H9 (cell line): ENCODE results near the gene PPP1R13B. TPM values are rescaled to one million over a fixed set of nuclear protein-coding genes. Genes with fewer than 3 reads are reported as not detected.

ENCODE experiments used
- DNase-seq: peaks from one replicate; pipeline ENCODE4 v3.0.0-alpha.2; 2017
- H2AFZ ChIP-seq: one replicate; pipeline ENCODE4 v1.6.1; 2013; ENCODE audit warnings: mild to moderate bottlenecking, low read length, control low read depth, moderate library complexity
- H2AK5ac ChIP-seq: 2 replicates; pipeline ENCODE4 v1.6.1; 2013; ENCODE audit warnings: low read length, control low read depth, mixed read lengths; ENCODE audit not compliant: insufficient read length
- H2BK120ac ChIP-seq: one replicate; pipeline ENCODE4 v1.6.1; 2013; ENCODE audit warnings: low read depth, mild to moderate bottlenecking, low read length, control low read depth, inconsistent platforms; ENCODE audit not compliant: poor library complexity, severe bottlenecking
- H2BK12ac ChIP-seq: 2 replicates; pipeline ENCODE4 v1.6.1; 2013; ENCODE audit warnings: low read length, control low read depth, mixed read lengths, low read depth; ENCODE audit not compliant: insufficient read length
- H2BK15ac ChIP-seq: 2 replicates; pipeline ENCODE4 v1.6.1; 2013; ENCODE audit warnings: low read depth, low read length, control low read depth
- H2BK20ac ChIP-seq: one replicate; pipeline ENCODE4 v1.6.1; 2013; ENCODE audit warnings: low read depth, mild to moderate bottlenecking, low read length, control low read depth, inconsistent platforms; ENCODE audit not compliant: poor library complexity, severe bottlenecking
- H2BK5ac ChIP-seq: 2 replicates; pipeline ENCODE4 v1.6.1; 2013; ENCODE audit warnings: low read length, control low read depth, mixed read lengths; ENCODE audit not compliant: insufficient read length
- H3K14ac ChIP-seq: 2 replicates; pipeline ENCODE4 v1.6.1; 2013; ENCODE audit warnings: low read length, control low read depth; ENCODE audit not compliant: insufficient read depth
- H3K18ac ChIP-seq: 2 replicates; pipeline ENCODE4 v1.6.1; 2013; ENCODE audit warnings: low read depth, mild to moderate bottlenecking, mixed read lengths, low read length, control low read depth; ENCODE audit not compliant: insufficient read length
- H3K23ac ChIP-seq: 2 replicates; pipeline ENCODE4 v1.6.1; 2013; ENCODE audit warnings: low read length, control low read depth, mixed read lengths, low read depth; ENCODE audit not compliant: insufficient read length
- H3K23me2 ChIP-seq: 2 replicates; pipeline ENCODE4 v1.6.1; 2013; ENCODE audit warnings: low read depth, mild to moderate bottlenecking, mixed read lengths, low read length, control low read depth; ENCODE audit not compliant: insufficient read length, poor library complexity, severe bottlenecking
- H3K27ac ChIP-seq: 2 replicates; pipeline ENCODE4 v1.5.1; 2013; ENCODE audit warnings: low read length, control low read depth, mixed read lengths, low read depth; ENCODE audit not compliant: insufficient read length
- H3K27me3 ChIP-seq: 2 replicates; pipeline ENCODE4 v1.6.1; 2013; ENCODE audit warnings: low read length, control low read depth, inconsistent platforms; ENCODE audit not compliant: insufficient read depth
- H3K4ac ChIP-seq: 2 replicates; pipeline ENCODE4 v1.6.1; 2013; ENCODE audit warnings: low read depth, mild to moderate bottlenecking, control low read depth, inconsistent platforms, low read length, moderate library complexity
- H3K4me1 ChIP-seq: 2 replicates; pipeline ENCODE4 v1.6.1; 2013; ENCODE audit warnings: low read length, control low read depth, inconsistent platforms; ENCODE audit not compliant: insufficient read depth
- H3K4me2 ChIP-seq: 2 replicates; pipeline ENCODE4 v1.6.1; 2013; ENCODE audit warnings: low read length, control low read depth, mixed read lengths; ENCODE audit not compliant: insufficient read length, insufficient read depth
- H3K56ac ChIP-seq: 2 replicates; pipeline ENCODE4 v1.6.1; 2013; ENCODE audit warnings: low read depth, mild to moderate bottlenecking, mixed read lengths, low read length, control low read depth; ENCODE audit not compliant: insufficient read length
- H3K79me1 ChIP-seq: 2 replicates; pipeline ENCODE4 v1.6.1; 2013; ENCODE audit warnings: low read depth, mild to moderate bottlenecking, moderate library complexity, low read length, control low read depth, inconsistent platforms; ENCODE audit not compliant: insufficient read depth, poor library complexity, severe bottlenecking
- H3K79me2 ChIP-seq: 2 replicates; pipeline ENCODE4 v1.6.1; 2013; ENCODE audit warnings: low read length, control low read depth, inconsistent platforms; ENCODE audit not compliant: insufficient read depth
- H3K9ac ChIP-seq: 2 replicates; pipeline ENCODE4 v1.6.1; 2013; ENCODE audit warnings: low read length, control low read depth, mixed read lengths; ENCODE audit not compliant: insufficient read length; ENCODE audit errors: extremely low read depth
- H3K9me3 ChIP-seq: one replicate; pipeline ENCODE4 v1.6.1; 2013; ENCODE audit warnings: low read depth, low read length, inconsistent platforms; ENCODE audit not compliant: control insufficient read depth
- H3T11ph ChIP-seq: one replicate; pipeline ENCODE4 v1.6.1; 2013; ENCODE audit warnings: mild to moderate bottlenecking, low read length, control low read depth, inconsistent platforms
- H4K20me1 ChIP-seq: one replicate; pipeline ENCODE4 v1.6.1; 2013; ENCODE audit not compliant: control insufficient read depth, insufficient read length, insufficient read depth
- H4K5ac ChIP-seq: 2 replicates; pipeline ENCODE4 v1.6.1; 2013; ENCODE audit warnings: low read depth, mild to moderate bottlenecking, mixed read lengths, low read length, control low read depth; ENCODE audit not compliant: insufficient read length
- H4K8ac ChIP-seq: replicated peaks from 2 replicates; pipeline ENCODE4 v1.6.1; 2013; ENCODE audit warnings: low read length, control low read depth, mixed read lengths, low read depth; ENCODE audit not compliant: insufficient read length
- H4K91ac ChIP-seq: 2 replicates; pipeline ENCODE4 v1.6.1; 2013; ENCODE audit warnings: low read depth, mild to moderate bottlenecking, moderate library complexity, mixed read lengths, low read length, control low read depth; ENCODE audit not compliant: insufficient read length
- H3K27ac Mint-ChIP-seq, 3 experiments: 2 replicates in 2 of 3; 3 replicates in 1 of 3; pipeline ENCODE4 v1.8.0; 2020 to 2021; ENCODE audit warnings: mixed read lengths in 3 of 3, mild to moderate bottlenecking in 1 of 3, moderate library complexity in 1 of 3
- H3K27me3 Mint-ChIP-seq: 2 replicates; pipeline ENCODE4 v1.8.0; 2021; ENCODE audit warnings: low read depth, mild to moderate bottlenecking, moderate library complexity, mixed read lengths
- H3K36me3 Mint-ChIP-seq, 3 experiments: 2 replicates in 2 of 3; 3 replicates in 1 of 3; pipeline ENCODE4 v1.8.0; 2020 to 2021; ENCODE audit warnings: low read depth in 3 of 3, mixed read lengths in 3 of 3; ENCODE audit not compliant: insufficient read depth in 1 of 3
- H3K4me1 Mint-ChIP-seq, 2 experiments: 2 replicates each; pipeline ENCODE4 v1.8.0; 2020; ENCODE audit warnings: mixed read lengths in 2 of 2
- H3K4me3 Mint-ChIP-seq, 2 experiments: 2 replicates in 1 of 2; 3 replicates in 1 of 2; pipeline ENCODE4 v1.8.0; 2020 to 2021; ENCODE audit warnings: mild to moderate bottlenecking in 2 of 2, mixed read lengths in 2 of 2, moderate library complexity in 1 of 2
- H3K9me3 Mint-ChIP-seq, 2 experiments: 2 replicates in 1 of 2; 3 replicates in 1 of 2; pipeline ENCODE4 v1.8.0; 2020; ENCODE audit warnings: mild to moderate bottlenecking in 2 of 2, mixed read lengths in 2 of 2, moderate library complexity in 1 of 2
- CTCF ChIP-seq: fragments of 200-600 bp; sonication (generic); conservative IDR thresholded peaks from 3 replicates; pipeline ENCODE4 v1.8.0; 2021; ENCODE audit warnings: antibody characterized with exemption, mild to moderate bottlenecking
- WGBS: extraction: QIAGEN DNeasy Blood & Tissue Kit; methylation state at CpG from one replicate; pipeline ENCODE4 v1.1.7; 2013; ENCODE audit warnings: missing lambda C conversion rate, low lambda C conversion rate, mixed read lengths; ENCODE audit not compliant: insufficient read length; ENCODE audit errors: extremely low coverage; 5-methylcytosine and 5-hydroxymethylcytosine counted together
- total RNA-seq: library from RNA; stranded (reverse); gene quantifications from 2 replicates; pipeline ENCODE4 v1.2.1, GENCODE V29; 2021

Gene PPP1R13B
- total RNA-seq, 1 experiment from 2014 or later, result 6.0 TPM

- Histone ChIP-seq H3K9ac (no peak overlapping the region), H2BK5ac (no peak overlapping the region), H3K79me1 (no peaks in the 10 kb centered on the region), H3K9me3 (no peaks in the 10 kb centered on the region), H2BK15ac (no peak overlapping the region), H2BK12ac (no peak overlapping the region), H3K14ac (no peak overlapping the region), H4K91ac (no peak overlapping the region), H2AFZ (no peak overlapping the region), H3K4me1 (no peaks in the 10 kb centered on the region), H3K23ac (no peak overlapping the region), H3T11ph (no peak overlapping the region), H3K56ac (no peak overlapping the region), H3K27ac (no peak overlapping the region), H4K8ac (no peak overlapping the region), H4K5ac (no peak overlapping the region), H3K23me2 (no peaks in the 10 kb centered on the region), H3K18ac (no peak overlapping the region), H3K4ac (no peak overlapping the region), H2AK5ac (no peak overlapping the region), H2BK120ac (no peak overlapping the region), H3K4me2 (no peak overlapping the region), H4K20me1 (no peaks in the 10 kb centered on the region), H3K27me3 (no peaks in the 10 kb centered on the region), H3K79me2 (no peaks in the 10 kb centered on the region), H2BK20ac (no peak overlapping the region)
- no peaks in the 10 kb centered on the region; a peak in 1 of 4 replicates for H3K4me1 Mint-ChIP-seq
- no peaks in the 10 kb centered on the region for H3K9me3 Mint-ChIP-seq
- no peak for TF ChIP-seq CTCF
- no peak overlapping the region for H3K27ac Mint-ChIP-seq
- no peak for DNase-seq
- WGBS, result no CpG with 5 or more reads among the region's 2 CpGs
- no peaks in the 10 kb centered on the region for H3K27me3 Mint-ChIP-seq
- H3K4me3 Mint-ChIP-seq, result no peak overlapping the region
- H3K36me3 Mint-ChIP-seq, result no peaks in the 10 kb centered on the region
Measured at GRCh38 chr14:103773521-103773920, 73.9 kb downstream of the PPP1R13B start.
